K562 (cell line): ENCODE measurements around the gene FAF2. TPM values are rescaled to one million over a fixed set of nuclear protein-coding genes. Genes with fewer than 3 reads are reported as not detected.
A peak's percentile ranks its signal among the peaks of the same experiment; 100 is the strongest.

Source experiments
- DPF2 ChIP-seq: fragments of 450-650 bp; IDR thresholded peaks from 2 replicates; pipeline ENCODE4 v1.6.1; 2016
- ELF2 ChIP-seq: fragments of 250-450 bp; sonication (Bioruptor Pico); IDR thresholded peaks from 2 replicates; pipeline ENCODE4 v1.5.0; 2021; ENCODE audit warnings: mild to moderate bottlenecking
- JUND ChIP-seq, 2 experiments: IDR thresholded peaks; 2 replicates in 1 of 2; 3 replicates in 1 of 2; pipeline ENCODE4 v1.6.1; 2011; ENCODE audit warnings: borderline replicate concordance in 2 of 2, low read depth in 2 of 2, low read length in 2 of 2, improper control_type of control experiment in 1 of 2, missing biosample characterization in 1 of 2, missing genetic modification characterization in 1 of 2, missing genetic modification reagents in 1 of 2
- L3MBTL2 ChIP-seq: fragments of 450-650 bp; IDR thresholded peaks from 2 replicates; pipeline ENCODE4 v1.6.1; 2016; ENCODE audit warnings: mild to moderate bottlenecking, moderate library complexity
- SRF ChIP-seq, 2 experiments: fragments of 250-450, 450-650 bp in 1 of 2; sonication (Bioruptor Pico) in 1 of 2; sonication (generic) in 1 of 2; formaldehyde crosslinking; IDR thresholded peaks; 2 replicates each; pipeline versions ENCODE4 v1.5.0 to v1.5.1; 2020 to 2022; ENCODE audit warnings: mild to moderate bottlenecking in 1 of 2, missing genetic modification reagents in 1 of 2
- ZNF232 ChIP-seq: sonication (generic); formaldehyde crosslinking; IDR thresholded peaks from 2 replicates; pipeline ENCODE4 v1.8.0; 2022; ENCODE audit warnings: mild to moderate bottlenecking, missing genetic modification reagents
- ZNF79 ChIP-seq: fragments of 250-450 bp; sonication (Bioruptor Pico); IDR thresholded peaks from 2 replicates; pipeline ENCODE4 v1.4.0; 2020; ENCODE audit warnings: low read depth, mild to moderate bottlenecking, moderate library complexity
- polyA plus RNA-seq, 8 experiments: library from polyadenylated mRNA; depleted of rRNA in 4 of 8; stranded (reverse) in 5 of 8; unstranded in 3 of 8; fragments of >200 nt; fragmentation: Nextera tagmentation in 2 of 8; fragmentation: Illumina TruSeq in 1 of 8; extraction: Ambion mirVana in 2 of 8; extraction: Trizol in 1 of 8; gene quantifications; 2 replicates each; pipeline versions ENCODE4 v1.2.1 to v1.2.3, GENCODE V29; 2011 to 2014; ENCODE audit warnings: inconsistent platforms in 1 of 8, missing spikeins in 1 of 8
- total RNA-seq, 7 experiments: library from RNA; depleted of rRNA in 6 of 7; stranded (reverse); fragments of >200 nt in 6 of 7; fragmentation: Illumina TruSeq in 2 of 7; extraction: Trizol in 2 of 7; gene quantifications; 2 replicates each; pipeline versions ENCODE4 v1.2.1 to v1.2.3, GENCODE V29; 2011 to 2021; ENCODE audit warnings: low replicate concordance in 1 of 7
- TF ChIP-seq, protein P1 (sequence below), 2 experiments: fragments of 450-650 bp in 1 of 2; sonication (generic) in 1 of 2; formaldehyde crosslinking in 1 of 2; IDR thresholded peaks; 2 replicates each; pipeline versions ENCODE4 v1.7.1 to v1.9.0; 2016 to 2022; ENCODE audit warnings: inconsistent platforms in 1 of 2, mild to moderate bottlenecking in 1 of 2, missing genetic modification reagents in 1 of 2
- TF ChIP-seq, protein P2 (sequence below): sonication (generic); formaldehyde crosslinking; IDR thresholded peaks from 2 replicates; pipeline ENCODE4 v1.8.1; 2022; ENCODE audit warnings: missing genetic modification reagents
- TF ChIP-seq, protein P3 (sequence below): sonication (generic); formaldehyde crosslinking; IDR thresholded peaks from 2 replicates; pipeline ENCODE4 v1.8.0; 2022; ENCODE audit warnings: mild to moderate bottlenecking, missing genetic modification reagents

The FAF2 gene
- total and polyA plus RNA-seq, 9 of the 15 experiments (the other 6 are each of a cell fraction or from before 2014, with no cell fraction given): 25.0 to 44.6 (median 36.1) TPM

DNA sequence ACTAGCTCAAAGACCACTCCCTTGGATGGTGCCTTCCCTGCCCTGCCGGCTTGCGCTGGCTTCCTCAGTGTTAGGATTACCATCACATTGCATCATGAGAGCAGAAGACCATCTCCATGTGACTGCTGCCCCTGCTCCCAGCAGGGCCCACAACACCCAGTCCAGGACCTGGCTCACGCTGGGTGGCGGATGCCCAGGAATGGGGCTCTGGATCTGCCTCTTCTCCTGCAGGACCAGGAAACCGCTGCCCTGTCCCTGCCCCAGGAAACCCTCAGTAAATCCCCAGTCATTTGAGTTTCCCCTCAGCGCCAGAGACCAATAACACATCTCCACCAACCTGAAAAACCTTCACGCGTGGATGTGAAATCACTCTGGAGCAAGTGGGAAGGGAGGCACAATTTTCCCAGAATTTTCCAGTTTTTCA, 92.3 kb downstream of the FAF2 start (continued):
- TF ChIP-seq, protein P1, sequence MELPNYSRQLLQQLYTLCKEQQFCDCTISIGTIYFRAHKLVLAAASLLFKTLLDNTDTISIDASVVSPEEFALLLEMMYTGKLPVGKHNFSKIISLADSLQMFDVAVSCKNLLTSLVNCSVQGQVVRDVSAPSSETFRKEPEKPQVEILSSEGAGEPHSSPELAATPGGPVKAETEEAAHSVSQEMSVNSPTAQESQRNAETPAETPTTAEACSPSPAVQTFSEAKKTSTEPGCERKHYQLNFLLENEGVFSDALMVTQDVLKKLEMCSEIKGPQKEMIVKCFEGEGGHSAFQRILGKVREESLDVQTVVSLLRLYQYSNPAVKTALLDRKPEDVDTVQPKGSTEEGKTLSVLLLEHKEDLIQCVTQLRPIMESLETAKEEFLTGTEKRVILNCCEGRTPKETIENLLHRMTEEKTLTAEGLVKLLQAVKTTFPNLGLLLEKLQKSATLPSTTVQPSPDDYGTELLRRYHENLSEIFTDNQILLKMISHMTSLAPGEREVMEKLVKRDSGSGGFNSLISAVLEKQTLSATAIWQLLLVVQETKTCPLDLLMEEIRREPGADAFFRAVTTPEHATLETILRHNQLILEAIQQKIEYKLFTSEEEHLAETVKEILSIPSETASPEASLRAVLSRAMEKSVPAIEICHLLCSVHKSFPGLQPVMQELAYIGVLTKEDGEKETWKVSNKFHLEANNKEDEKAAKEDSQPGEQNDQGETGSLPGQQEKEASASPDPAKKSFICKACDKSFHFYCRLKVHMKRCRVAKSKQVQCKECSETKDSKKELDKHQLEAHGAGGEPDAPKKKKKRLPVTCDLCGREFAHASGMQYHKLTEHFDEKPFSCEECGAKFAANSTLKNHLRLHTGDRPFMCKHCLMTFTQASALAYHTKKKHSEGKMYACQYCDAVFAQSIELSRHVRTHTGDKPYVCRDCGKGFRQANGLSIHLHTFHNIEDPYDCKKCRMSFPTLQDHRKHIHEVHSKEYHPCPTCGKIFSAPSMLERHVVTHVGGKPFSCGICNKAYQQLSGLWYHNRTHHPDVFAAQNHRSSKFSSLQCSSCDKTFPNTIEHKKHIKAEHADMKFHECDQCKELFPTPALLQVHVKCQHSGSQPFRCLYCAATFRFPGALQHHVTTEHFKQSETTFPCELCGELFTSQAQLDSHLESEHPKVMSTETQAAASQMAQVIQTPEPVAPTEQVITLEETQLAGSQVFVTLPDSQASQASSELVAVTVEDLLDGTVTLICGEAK (IDR thresholded peaks at IDR 0.05): no peak
- TF ChIP-seq, protein P1 (CRISPR knock-in tag; IDR thresholded peaks at IDR 0.05): no peak
- TF ChIP-seq ZNF232 (CRISPR knock-in tag) (no peak), JUND (IDR thresholded peaks at IDR 0.05; ENCODE audit: borderline replicate concordance, low read depth, low read length) (peak; percentile 74), JUND (tag; IDR thresholded peaks at IDR 0.05; ENCODE audit: borderline replicate concordance, low read depth, low read length) (no peak), DPF2 (no peak), ELF2 (no peak), L3MBTL2 (peak; percentile 93), ZNF79 (CRISPR knock-in tag) (peak; percentile 47), SRF (CRISPR knock-in tag; IDR thresholded peaks at IDR 0.05) (peak in 1 of 2 experiments; percentile 50; a peak in 1 of 4 replicates)
- TF ChIP-seq, protein P2, sequence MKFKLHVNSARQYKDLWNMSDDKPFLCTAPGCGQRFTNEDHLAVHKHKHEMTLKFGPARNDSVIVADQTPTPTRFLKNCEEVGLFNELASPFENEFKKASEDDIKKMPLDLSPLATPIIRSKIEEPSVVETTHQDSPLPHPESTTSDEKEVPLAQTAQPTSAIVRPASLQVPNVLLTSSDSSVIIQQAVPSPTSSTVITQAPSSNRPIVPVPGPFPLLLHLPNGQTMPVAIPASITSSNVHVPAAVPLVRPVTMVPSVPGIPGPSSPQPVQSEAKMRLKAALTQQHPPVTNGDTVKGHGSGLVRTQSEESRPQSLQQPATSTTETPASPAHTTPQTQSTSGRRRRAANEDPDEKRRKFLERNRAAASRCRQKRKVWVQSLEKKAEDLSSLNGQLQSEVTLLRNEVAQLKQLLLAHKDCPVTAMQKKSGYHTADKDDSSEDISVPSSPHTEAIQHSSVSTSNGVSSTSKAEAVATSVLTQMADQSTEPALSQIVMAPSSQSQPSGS: no peak
- TF ChIP-seq, protein P3, sequence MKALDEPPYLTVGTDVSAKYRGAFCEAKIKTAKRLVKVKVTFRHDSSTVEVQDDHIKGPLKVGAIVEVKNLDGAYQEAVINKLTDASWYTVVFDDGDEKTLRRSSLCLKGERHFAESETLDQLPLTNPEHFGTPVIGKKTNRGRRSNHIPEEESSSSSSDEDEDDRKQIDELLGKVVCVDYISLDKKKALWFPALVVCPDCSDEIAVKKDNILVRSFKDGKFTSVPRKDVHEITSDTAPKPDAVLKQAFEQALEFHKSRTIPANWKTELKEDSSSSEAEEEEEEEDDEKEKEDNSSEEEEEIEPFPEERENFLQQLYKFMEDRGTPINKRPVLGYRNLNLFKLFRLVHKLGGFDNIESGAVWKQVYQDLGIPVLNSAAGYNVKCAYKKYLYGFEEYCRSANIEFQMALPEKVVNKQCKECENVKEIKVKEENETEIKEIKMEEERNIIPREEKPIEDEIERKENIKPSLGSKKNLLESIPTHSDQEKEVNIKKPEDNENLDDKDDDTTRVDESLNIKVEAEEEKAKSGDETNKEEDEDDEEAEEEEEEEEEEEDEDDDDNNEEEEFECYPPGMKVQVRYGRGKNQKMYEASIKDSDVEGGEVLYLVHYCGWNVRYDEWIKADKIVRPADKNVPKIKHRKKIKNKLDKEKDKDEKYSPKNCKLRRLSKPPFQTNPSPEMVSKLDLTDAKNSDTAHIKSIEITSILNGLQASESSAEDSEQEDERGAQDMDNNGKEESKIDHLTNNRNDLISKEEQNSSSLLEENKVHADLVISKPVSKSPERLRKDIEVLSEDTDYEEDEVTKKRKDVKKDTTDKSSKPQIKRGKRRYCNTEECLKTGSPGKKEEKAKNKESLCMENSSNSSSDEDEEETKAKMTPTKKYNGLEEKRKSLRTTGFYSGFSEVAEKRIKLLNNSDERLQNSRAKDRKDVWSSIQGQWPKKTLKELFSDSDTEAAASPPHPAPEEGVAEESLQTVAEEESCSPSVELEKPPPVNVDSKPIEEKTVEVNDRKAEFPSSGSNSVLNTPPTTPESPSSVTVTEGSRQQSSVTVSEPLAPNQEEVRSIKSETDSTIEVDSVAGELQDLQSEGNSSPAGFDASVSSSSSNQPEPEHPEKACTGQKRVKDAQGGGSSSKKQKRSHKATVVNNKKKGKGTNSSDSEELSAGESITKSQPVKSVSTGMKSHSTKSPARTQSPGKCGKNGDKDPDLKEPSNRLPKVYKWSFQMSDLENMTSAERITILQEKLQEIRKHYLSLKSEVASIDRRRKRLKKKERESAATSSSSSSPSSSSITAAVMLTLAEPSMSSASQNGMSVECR (CRISPR knock-in tag): no peak
